Stromal cell of bone marrow (primary cell): ENCODE data around the gene HOXA6.
A peak's percentile ranks its signal among the peaks of the same experiment; 100 is the strongest.

ENCODE experiments used
- DNase-seq: peaks from one replicate; pipeline ENCODE4 v3.0.0-alpha.2; 2012; ENCODE audit warnings: low read depth

The HOXA6 gene

DNA sequence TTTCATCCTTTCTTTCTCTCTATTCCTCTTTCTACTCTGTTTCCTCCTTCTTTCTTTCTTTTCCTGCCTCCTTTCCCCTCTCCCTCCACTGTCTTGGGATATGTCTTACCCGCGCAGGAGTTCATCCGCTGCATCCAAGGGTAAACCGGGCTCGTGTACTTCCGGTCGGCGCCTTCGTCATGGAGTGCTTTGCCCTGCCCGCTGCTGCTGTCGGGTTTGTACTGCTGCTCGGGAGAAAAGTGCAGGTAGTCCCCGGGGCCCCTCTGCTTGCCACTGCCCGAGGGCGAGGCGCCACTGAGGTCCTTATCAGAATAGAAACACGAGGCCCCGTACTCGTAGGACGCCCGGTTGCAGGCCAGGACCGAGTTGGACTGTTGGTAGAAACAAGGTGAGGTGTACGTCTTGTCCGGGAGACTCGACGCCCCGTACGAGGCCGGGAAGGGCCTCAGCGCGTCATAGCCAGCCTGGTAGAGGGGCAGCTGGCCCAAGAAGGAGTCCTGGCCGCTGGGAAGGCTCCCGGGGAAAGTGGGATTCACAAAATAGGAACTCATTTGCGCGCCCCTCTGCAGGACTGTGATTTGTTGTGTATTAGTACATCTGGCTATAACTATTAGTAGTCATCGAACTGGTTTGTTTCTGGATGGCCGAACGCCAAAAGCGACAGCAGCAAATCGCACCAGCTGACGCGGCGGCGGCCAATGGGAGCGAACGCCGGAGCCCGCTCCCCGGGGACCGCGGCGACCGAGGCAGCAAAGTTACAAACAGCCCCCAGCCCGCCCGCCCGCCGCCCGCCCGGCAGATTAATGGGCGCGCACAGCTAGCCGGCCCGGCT is at the start of gene HOXA6:
Gene HOXA6 (minus strand): TSS at position 576 of the 832 bp plus-strand sequence. CDS start 25 bp downstream, at position 551.
- DNase-seq, result no peak

DNA sequence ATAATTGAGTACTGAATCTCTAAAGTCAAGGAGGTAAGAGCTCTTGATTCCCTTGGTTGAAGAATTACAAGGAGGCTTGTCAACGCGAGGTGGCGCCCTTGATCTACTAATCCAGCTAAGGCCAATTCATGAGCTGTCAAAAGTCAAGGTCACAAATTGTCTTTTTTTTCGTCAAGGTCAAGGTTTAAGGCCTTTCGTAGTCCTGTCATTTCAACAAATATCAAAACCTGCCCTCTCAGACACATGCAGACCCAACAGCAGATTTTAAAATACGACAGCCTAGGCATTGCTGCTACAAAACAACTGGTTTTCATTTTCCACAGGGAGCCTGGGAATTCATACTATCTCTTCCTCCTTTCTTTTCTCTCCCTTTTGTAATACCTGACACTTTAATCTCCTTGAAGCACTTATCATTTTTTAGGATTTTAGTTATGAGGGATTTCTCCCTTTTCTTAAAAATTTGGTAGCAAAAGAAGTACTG is 48.8 kb upstream of the HOXA6 start:
- DNase-seq, result no peak

DNA sequence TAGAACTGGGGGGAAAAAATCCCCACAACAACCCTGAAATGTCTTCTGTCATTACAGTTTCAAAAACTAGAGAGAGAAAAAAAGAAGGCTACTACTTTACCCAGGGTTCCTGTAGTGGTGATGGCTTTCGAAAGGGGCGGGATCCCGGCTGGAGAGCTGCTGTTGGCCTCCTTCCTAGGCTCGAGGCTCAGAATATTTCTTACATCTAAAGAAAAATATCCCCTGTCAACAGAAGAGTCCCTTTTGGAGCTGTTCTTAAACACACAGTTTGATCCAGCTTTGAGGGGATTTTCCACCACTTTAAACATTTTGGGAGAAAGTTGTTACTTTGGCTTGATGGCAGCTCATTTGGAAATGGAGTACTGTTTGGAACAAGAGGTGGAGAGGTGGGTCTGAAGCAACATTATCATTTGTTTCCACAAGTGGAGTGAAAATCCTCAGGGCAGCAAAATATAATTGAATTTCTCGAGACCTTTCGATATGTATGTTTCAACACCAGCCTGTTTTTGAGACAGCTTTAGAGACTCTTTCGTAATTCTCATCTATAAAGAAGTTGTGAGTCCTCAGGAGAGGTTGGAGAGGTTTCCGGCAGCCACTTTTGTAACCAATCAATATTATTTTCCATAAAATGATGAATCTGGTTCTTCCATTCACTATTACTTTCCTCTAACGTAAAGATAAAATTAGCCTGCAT is 47.3 kb upstream of the HOXA6 start:
- DNase-seq, result no peak

DNA sequence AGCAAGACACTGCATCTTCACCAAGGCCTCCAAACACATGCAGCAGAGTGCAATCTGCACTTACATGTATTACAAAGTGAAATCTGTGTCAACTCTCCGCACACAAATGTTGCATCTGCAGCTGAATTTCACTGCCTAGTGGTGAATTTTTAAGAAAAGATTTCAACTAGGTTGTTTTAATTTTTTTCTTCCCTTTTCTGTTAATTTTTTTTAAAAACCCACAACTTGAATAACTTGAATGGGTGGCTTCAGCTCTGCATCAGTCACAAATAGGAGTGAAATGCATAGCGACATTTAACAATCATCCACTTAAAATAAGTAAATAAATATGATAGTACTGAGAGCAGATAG is 46.4 kb upstream of the HOXA6 start:
- DNase-seq, result no peak

DNA sequence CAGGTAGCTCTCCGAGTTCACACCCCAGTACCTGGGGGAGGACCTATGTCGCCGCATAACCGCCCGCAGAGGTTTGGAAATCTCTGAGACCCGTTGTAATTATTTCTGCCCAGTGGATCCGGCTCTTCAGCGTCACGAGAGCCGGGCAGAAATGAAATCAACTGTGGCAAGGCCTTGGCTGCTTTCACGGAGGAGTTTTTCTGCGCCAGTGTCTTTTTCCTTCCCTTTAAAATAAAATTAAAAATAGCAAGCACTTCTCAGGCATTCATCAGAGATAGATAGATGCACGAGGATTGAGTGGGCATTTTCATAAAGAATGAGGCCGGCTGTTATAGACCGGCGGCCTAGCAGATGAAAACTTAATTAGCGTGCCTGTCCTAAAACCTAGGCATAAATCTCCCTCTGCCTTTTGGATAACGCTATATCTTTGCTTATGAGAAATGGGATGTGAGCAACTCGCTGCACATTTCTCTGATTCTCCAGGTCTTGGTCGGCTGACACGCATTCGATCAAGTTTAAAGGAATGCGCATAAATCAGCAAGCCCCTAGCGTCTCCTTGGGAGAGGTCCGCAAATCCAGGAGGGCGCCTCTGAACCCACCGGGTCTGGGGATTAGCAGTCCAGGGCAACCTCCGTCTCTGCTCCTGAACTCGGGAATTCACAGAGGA is 45.9 kb upstream of the HOXA6 start:
- no peak for DNase-seq

DNA sequence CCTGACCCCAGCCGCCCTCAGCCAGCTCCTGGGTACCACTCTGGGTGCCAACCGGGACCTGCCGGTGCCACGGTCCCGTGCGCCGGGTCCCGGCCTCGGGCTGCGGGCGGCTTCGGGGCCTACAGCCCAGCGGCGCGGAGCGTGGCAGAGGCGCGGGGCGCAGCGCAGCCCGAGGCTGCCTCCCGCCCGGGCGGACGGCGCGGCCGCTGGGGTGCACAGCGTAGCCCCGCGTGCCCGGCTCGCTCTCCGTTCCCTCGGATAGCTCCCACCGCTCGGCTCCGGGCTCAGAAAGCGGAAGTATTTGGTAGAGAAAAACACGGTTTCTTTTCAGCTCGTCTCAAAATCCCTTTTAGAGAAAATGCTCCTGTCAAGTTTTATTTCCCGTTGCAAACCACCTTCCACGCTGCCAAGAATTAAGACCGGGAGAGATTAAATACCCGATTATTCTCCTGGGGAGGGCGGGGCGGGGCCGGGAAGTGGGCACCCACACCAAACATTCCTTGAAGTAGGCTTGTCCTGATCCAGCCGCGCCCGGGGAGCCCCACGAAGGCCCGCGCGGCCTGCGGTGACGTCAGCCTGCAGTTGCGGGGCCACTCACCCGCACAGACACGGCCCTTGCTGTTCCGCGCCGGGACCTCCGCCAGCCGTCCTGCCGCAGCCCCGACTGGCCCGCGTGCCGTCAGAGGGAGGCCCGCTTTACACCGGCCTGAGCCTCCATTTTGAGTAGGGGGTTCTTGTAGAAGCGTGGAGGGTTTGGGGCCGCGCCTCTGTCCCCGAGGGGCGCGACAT is 45.2 kb upstream of the HOXA6 start:
- DNase-seq, result no peak

DNA sequence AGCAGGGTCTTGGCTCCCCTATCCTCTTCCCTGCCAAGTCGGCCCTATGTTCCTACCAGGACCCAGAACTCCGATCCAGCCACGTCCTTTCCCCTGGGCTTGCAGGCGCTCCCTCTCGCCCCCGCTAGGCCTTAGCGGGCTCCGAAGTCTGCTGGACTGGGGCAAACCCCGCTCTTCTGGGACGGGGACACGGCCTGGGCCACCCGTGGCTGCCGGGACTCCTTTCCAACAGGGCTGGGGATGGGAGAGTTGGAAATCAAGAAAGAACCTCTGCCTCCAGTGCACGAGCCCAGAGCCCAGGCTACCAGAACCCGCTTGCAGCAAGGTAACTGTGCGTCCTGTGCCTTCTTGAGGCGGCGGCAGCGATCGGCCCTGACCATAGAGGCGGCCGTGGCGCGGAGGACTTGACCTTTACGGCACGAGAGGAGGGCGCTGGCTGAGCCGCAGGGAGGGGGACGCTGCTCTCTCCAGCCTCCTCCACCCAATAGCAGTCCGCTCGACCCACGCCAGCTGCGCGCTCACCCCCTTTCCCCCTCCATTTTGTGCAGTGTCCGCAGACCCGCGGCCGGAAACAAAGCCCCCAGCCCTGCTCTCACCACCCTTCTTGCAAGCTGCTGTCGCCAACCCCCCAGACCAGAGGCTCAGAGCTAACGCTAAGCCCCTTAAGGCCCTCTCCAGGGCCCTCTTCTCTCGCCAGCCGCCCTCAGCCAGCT is 44.4 kb upstream of the HOXA6 start:
- DNase-seq, result no peak

DNA sequence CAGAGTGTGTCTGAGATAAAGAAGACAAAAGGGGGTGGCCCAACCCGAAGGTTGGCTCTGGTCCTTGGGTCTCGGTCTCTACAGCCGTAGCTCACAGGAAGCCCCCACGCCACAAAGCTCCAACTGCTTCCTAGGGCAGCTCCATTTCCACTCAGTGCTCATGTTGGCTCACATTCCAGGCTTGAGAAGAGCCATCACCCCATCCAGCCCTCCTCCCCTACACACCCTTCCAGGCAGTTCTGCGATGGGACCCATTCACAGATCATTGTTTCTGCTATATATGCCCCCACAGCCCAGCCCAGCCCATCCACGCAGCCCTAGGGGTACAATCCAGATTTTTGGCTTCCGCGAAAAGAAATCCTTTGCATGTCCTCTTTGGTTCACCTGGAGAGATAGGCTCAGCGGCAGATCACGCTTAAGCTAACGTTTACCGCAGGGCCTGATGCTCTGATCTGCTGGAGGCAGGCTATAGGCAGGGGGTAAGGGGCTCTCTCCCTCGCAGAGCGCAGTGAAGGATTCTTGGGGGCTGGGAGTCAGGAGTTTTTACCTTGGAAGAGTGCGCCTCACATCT is 43.7 kb upstream of the HOXA6 start:
- DNase-seq, result no peak

DNA sequence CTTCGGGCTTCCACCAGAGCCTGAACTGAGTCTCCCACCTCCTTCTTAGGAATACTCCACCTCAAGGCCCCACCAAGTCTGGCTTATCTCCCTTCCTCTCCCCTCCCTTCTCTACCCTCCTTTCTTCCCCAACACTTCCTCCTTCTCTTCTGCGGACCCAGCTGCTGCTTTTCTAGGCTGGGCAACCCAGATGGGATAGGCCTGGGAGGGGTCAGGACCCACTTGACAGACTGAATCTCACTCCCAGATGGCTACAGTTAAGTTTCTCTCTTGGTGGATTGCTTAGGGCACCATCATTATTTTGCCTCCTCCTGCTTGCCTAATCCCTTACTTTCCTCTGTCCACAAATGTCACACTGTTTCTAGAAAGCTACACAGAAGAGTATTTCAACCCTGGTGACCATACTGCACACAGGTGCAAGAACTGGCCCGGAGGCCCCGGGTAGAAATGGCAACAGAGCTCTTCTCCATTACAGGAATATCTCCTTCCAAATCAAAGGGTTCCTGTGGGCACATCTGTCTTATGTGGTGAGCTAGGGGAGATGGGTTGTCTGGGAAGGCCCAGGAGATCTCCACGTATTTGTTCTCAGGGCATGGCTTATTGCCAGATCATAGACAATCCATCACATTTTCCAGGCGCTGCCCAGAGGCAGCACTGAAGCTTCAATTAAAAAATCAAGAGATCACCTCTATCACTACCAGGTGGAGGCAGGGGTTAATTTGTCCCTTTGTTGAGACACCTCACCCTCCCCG is 42.6 kb upstream of the HOXA6 start:
- DNase-seq, result no peak

DNA sequence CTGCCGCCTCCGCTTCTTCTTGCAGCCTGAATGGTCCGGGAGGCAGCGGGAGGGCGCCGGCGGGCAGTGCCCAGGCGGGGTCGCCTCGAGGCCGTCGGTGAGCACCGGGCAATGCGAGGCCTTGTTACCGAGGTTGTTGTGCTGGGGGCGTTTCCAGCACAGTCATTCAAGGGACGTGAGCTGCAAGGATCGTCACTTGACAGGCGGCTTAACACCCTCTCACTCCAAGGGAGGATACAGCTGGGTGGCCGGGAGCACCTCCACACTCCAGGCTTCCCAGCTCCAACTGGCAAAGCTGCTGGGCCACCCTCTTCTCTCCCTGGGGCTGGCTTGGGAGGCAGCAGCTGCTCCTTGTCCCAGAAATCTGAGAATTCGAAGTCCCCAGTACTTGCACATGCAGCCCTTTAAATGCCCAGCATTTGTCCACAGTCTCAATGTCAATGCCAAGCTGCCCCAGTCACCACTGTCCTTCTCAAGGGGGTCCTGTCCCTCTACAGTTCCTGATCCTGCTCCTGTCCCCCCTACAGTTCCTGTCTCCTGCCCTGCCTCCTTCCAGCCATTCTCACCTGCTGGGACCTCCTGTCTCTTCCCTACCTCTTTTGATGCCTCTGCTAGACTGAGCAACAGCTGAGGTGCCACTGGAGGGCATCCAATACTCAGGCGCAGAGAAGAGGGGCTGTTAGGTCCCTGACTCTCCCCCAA is 41.9 kb upstream of the HOXA6 start:
- DNase-seq, result no peak

DNA sequence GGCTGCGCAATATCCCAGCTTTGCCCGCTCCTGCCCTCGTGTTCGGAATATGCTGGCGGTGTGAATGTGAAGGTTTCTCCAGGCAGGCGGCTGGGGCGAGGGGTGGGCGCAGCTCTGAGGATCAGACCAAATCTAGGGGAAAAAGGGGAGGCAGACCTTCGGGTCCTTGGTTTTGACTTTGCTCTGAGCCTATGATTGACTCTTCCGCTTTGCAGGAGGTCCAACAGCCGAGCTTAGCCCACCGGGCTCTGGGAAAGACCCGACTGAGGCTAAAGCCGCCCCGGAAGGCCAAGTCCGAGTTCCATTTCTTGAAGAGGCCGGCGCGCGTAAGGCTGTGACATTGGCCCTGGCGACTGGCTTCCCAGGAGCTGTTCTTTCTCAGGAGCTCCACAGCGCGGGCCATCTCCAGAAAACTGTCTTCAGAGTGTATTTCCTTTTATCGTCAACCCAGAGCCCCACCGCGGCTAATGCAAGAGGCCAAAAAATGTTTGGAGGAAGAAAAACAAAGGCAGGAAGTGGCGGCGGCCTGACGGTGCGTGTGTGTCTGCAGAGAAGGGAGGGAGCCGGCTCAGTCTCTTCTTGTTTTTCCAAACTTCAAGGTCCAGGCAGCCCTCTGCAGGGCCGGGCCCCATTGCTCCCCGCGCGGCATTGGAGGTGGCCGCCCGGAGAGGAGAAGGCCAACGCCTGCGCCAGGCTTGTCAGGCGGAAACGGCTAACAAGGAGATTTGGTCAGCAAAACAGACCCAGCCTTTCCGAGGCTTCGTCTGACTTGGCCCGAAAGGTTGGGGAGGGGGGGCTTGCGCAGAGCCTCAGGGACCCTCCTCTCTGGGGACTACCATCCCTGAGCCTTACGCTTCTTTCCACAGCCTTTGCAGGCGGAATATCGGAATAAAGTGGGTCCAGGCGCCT is 41.1 kb upstream of the HOXA6 start:
- no peak for DNase-seq

DNA sequence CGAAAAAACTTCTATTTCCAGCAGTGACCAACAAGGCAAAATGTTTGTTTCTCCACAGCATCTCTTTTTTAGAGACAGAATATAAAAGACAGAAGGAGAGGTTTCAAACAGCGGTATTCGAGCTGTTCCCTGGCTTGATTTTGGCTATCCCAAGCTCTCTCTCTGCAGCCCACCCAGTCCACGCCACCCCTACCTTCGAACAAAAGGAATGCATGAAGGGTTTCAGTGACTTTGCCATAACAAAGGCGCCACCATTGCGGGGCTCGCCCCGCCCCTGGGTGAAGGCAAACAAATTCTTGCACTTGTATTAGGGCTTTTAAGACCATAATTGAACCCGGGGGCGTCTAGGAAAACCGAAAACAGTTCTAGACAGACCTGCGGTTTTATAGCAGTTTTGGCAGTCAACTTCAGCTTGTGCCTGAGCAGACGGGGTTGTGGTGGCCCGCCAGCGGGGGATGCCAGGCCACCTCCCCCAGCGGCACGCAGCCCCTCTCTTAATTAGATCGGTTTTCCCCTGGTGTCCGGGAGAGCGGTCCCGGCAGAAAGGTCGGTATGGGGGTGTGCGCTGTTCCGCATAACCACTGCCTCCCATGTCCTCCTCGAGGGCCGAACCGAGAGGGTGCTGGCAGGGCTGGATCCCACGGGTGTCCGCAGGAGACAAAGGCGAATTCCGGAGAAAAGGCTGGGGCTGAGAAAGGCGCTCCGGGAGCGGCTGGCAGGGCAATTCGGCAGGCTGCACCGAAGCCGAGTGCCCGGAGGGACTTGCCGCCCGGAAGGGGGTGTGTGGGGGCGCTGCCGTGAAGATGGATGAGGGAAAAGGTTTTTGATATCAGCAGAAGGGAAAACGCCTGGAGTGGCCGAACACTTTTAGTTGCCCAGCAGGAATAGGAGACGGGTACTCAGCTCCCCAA is 40.2 kb upstream of the HOXA6 start:
- DNase-seq, result no peak

DNA sequence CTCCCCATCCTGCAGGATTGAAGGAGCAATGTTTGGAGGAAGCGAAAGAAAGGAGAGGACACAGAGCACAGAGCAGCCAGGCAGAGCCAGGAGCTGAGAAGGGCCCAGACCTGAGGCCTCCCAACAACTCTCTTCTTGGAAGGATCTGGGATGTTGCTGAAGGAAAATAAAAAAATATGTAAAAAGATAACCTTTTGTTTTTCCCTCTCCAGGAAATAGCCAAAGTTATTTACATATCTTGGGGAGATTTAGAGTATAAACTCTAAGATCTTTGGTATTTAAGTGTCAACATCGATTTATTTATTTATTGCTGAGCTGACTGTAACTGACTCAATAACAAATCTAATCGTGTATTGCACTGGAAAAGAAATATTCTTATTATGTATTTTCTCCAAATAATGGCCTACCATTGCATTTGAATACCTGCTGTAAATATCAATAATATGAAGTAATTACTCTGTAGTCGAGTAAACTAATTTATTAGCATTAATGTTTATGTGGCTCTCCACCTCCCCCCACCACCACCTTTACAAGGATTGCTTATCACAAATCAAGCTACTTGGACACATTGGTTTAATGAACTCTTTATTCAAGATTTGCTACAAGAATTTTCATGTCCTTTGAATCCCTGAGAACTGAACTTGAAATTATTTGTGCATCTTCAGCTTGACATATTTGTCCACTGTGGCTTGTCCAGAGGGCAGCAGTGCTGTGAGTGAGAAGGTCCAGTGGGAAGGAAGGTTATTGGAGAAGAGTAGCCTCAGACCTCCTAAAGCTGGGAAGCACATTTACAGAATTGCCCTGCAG is 39.3 kb upstream of the HOXA6 start:
- DNase-seq, result no peak

DNA sequence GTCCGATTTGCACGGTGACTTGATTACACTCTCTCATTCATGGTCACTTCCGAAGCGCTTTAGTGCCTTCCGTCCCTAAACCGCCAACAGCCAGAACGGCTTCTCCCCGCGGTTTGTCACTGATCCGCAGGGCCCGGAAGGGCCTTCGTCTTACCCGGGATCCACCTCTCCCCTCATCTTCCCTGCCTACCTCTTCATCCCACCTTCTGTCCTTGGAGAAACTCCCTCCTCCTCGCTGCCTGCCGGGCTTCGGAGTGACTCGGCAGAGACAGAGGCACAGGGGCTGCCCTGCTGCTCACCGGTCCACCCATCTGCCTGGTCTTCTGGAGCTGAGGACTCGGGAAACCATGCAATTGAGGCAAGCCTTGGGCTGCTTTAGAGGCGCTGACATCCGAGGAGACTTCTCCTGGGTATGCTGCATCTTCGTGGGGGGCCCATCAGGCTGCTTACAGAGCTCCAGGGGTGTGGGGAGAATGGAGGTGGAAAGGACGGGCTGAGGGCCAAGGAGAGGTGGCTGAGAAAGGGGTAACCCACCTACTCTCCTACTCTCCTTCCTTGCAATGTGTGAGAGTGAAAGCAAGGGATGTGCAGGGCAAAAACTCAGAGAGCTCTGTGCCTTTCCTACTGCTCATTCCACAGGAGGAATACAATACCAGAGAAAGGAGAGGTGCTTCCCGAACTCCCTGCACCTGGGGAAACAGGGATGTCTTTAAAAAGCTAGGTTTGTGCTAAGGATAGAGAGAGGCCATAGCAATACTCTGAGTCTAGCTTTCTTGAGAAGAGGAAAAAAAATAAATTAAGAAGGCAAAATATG is 38.5 kb upstream of the HOXA6 start:
- DNase-seq, result no peak

DNA sequence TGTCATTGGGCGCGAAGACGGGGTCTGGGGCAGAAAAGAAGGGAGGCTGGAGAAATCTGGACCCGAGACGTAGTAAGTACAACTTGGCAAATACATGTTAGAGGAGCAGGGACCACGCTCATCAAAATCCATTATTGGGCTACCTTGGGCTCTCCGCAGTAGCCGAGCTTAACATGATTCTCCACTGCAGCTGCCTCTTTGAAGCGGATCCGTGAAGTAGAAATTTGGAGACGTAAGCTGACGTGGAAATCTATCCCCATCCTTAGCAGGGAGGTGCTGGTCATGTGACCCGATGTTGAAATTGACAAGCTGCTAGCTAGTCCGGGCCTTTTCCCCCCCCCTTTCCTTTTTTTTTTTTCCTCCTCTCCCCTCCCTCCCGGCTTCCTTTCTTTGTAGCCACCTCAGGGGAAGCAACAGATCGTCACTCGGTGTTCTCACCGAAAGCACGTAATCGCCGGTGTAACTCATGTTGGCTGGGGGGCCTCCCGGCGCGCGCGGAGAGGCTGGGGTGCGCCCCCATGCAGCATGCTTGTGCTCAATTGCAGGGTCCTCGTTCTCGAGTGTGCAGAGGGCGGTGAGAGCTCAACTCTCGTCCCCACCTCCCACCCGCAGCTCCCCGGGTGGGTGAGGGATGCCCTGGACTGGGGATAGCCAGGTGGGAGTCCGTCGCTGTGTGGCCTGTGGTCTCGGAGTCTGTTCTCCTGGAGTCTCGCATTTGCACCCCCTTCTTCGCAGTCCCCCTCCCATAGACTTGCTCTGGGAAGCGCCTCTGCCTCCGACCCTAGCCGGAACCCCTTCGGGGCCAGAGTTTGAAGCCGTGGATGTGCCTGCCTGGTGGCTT is 37.7 kb upstream of the HOXA6 start, which contains the start of gene HOXA11:
Gene HOXA11 (minus strand): TSS at position 220 of the 841 bp plus-strand sequence. CDS start 88 bp downstream, at position 132.
- peak; percentile 84 for DNase-seq
